Liver (tissue), 3 donors: ENCODE measurements around the gene CTU2.

ENCODE experiments used
- ATF3 ChIP-seq: IDR thresholded peaks from 2 replicates; pipeline ENCODE4 v1.6.1; 2016; ENCODE audit warnings: antibody characterized with exemption
- CTCF ChIP-seq: fragments of 150-350 bp; IDR thresholded peaks from 2 replicates; pipeline ENCODE4 v1.5.1; 2017; ENCODE audit warnings: improper control_type of control experiment, low read depth, low read length; ENCODE audit not compliant: missing input control
- EGR1 ChIP-seq, 2 donors: IDR thresholded peaks; 2 replicates each; pipeline ENCODE4 v1.6.1; 2016 to 2018; ENCODE audit warnings: antibody characterized with exemption in 2 of 2, low read depth in 2 of 2
- GABPA ChIP-seq, 2 donors: IDR thresholded peaks in 1 of 2; conservative IDR thresholded peaks in 1 of 2; 2 replicates each; pipeline ENCODE4 v1.6.1; 2016; ENCODE audit warnings: antibody characterized with exemption in 2 of 2, mild to moderate bottlenecking in 1 of 2, moderate library complexity in 1 of 2
- JUND ChIP-seq, 2 donors: IDR thresholded peaks; 2 replicates each; pipeline ENCODE4 v1.6.1; 2016; ENCODE audit warnings: antibody characterized with exemption in 2 of 2
- RAD21 ChIP-seq, 2 donors: IDR thresholded peaks; 2 replicates each; pipeline ENCODE4 v1.6.1; 2016; ENCODE audit warnings: antibody characterized with exemption in 2 of 2, mild to moderate bottlenecking in 2 of 2
- SP1 ChIP-seq: IDR thresholded peaks from 2 replicates; pipeline ENCODE4 v1.6.1; 2018; ENCODE audit warnings: antibody characterized with exemption, mild to moderate bottlenecking
- TAF1 ChIP-seq: conservative IDR thresholded peaks from 2 replicates; pipeline ENCODE4 v1.6.1; 2016; ENCODE audit warnings: antibody characterized with exemption, mild to moderate bottlenecking
- YY1 ChIP-seq: IDR thresholded peaks from 2 replicates; pipeline ENCODE4 v1.6.1; 2016; ENCODE audit warnings: antibody characterized with exemption, mild to moderate bottlenecking
- TF ChIP-seq, protein P1 (sequence below): IDR thresholded peaks from 2 replicates; pipeline ENCODE4 v1.6.1; 2016; ENCODE audit warnings: antibody characterized with exemption, mild to moderate bottlenecking
- donor health status: healthy.
- donor health status: healthy.

GRCh38 chr16:88686062-88686438, 20.3 kb upstream of the CTU2 start:
- TF ChIP-seq CTCF (no peak), SP1 (no peak), ATF3 (no peak), JUND (IDR thresholded peaks at IDR 0.05) (no peak), GABPA (IDR thresholded peaks at IDR 0.05 in 1 of 2, conservative IDR thresholded peaks at IDR 0.05 in 1 of 2) (no peak), EGR1 (IDR thresholded peaks at IDR 0.05; ENCODE audit: low read depth in 2 of 2) (no peak), TAF1 (no peak), RAD21 (IDR thresholded peaks at IDR 0.05) (no peak), YY1 (no peak)
- TF ChIP-seq, protein P1, sequence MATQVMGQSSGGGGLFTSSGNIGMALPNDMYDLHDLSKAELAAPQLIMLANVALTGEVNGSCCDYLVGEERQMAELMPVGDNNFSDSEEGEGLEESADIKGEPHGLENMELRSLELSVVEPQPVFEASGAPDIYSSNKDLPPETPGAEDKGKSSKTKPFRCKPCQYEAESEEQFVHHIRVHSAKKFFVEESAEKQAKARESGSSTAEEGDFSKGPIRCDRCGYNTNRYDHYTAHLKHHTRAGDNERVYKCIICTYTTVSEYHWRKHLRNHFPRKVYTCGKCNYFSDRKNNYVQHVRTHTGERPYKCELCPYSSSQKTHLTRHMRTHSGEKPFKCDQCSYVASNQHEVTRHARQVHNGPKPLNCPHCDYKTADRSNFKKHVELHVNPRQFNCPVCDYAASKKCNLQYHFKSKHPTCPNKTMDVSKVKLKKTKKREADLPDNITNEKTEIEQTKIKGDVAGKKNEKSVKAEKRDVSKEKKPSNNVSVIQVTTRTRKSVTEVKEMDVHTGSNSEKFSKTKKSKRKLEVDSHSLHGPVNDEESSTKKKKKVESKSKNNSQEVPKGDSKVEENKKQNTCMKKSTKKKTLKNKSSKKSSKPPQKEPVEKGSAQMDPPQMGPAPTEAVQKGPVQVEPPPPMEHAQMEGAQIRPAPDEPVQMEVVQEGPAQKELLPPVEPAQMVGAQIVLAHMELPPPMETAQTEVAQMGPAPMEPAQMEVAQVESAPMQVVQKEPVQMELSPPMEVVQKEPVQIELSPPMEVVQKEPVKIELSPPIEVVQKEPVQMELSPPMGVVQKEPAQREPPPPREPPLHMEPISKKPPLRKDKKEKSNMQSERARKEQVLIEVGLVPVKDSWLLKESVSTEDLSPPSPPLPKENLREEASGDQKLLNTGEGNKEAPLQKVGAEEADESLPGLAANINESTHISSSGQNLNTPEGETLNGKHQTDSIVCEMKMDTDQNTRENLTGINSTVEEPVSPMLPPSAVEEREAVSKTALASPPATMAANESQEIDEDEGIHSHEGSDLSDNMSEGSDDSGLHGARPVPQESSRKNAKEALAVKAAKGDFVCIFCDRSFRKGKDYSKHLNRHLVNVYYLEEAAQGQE, result no peak
